Cortex of kidney (tissue), 1 donor: ENCODE results near the gene MCTS1.
A peak's percentile ranks its signal among the peaks of the same experiment; 100 is the strongest.
"Not testable (repeated sequence)": the region's sequence is repeated elsewhere in the genome, so short reads cannot be mapped to it uniquely, and the experiment has no call there.

Experiments
- DNase-seq: peaks from one replicate; lab custom pipeline; 2025; lab: John Stamatoyannopoulos, UW

MCTS1 gene

DNA sequence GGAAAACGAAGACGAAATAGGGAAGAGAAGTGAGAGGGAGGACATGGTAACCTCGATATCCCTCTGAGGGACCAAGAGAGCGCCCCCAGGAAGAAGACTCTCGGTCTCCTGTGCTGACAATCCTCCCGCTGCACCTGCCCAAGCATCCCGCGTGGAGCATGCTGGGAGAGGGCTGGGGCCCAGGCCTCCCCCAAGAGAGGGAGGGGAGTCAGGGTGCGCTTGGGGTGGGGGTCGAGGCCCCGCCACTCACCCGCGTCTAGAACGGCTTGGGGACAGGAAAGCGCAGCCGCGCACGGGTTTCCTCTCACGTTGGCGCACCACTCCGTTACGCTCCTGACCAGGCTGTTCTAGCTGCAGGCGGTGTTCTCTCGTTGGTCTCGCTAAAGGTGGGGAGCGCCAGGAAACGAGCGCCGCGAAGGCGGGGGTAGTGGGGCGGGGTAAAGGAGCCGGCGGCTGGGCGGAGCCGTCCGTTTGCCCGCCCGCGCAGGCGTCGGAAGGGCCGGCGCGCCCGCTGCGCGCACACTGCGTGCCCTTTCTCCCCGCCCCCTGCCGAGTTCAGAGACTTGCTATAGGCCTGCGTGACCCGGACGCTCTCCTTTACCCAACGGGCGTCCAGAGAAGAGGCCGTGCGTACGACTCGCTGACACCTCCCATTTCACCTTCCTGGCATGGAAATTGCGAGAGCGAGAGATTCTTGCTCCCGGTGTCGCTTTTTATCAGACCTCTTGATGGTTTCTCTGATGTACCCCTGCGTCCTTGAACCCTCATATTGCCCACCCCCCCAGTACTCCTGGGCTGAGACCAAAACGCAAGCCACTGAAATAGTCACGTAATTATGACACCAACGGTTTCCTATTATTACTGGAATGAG lies 26.0 kb downstream of the MCTS1 start, which contains the start of gene C1GALT1C1:
C1GALT1C1 (minus strand) TSS at position 388 of the 871 bp plus-strand sequence. CDS start 2,888 bp downstream, outside the sequence.
- peak; percentile 8 for DNase-seq

GRCh38 chrX:120638619-120639018 lies 34.7 kb downstream of the MCTS1 start:
- no peak for DNase-seq

GRCh38 chrX:120642871-120643270 lies 39.0 kb downstream of the MCTS1 start:
- DNase-seq = no peak

- no peak for DNase-seq
Measured at GRCh38 chrX:120647127-120647526, 43.2 kb downstream of the MCTS1 start.

DNA sequence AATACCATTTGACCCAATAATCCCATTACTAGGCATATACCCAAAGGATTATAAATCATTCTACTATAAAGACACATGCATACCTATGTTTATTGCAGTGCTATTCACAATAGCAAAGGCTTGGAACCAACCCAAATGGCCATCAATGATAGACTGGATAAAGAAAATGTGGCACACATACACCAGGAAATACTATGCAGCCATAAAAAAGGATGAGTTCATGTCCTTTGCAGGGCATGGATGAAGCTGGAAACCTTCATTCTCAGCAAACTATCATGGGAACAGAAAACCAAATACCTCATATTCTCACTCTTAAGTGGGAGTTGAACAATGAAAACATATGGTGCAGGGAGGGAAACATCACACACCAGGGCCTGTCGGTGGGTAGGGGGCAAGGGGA lies 48.4 kb downstream of the MCTS1 start:
- DNase-seq = not testable (repeated sequence)

DNA sequence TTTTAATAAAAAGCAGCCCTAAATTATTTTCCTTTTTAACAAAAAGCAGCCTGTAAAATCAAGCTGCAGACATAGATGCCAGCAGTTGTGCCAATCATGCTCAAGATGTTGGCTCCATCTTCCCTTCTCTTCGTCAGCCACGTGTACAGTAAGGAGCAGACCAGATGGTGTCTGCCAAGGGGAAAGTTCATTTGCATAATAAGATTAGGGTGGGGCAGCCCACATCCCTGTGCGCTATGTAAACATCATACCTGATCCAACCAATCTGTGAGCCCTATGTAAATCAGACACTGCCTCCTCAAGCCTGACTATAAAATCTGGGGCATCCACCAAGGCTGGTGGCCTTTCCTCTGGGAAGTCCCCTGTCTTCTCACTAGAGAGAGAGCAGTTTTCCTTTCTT lies 49.1 kb downstream of the MCTS1 start:
- DNase-seq = no peak

GRCh38 chrX:120660637-120661036 lies 56.7 kb downstream of the MCTS1 start:
- DNase-seq = no peak
